RWPE2 (cell line): Measurements from ENCODE around the gene ARHGAP10.

Experiments
- ATAC-seq: fragments of 200-7000 bp; cut with Tn5 transposase; 3 replicates; pipeline ENCODE4 v1.9.1; 2021; ENCODE audit warnings: low read depth
- DNase-seq: peaks from one replicate; pipeline ENCODE4 v3.0.0-alpha.2; 2020; ENCODE audit warnings: low spot score
- H3K27ac ChIP-seq: fragments of 450-650 bp; 2 replicates; pipeline ENCODE4 v1.5.1; 2017; ENCODE audit warnings: mild to moderate bottlenecking; ENCODE audit not compliant: poor library complexity, severe bottlenecking
- H3K27me3 ChIP-seq: fragments of 250-450 bp; sonication (Bioruptor Pico); 2 replicates; pipeline ENCODE4 v1.5.1; 2021; ENCODE audit warnings: mild to moderate bottlenecking, moderate library complexity; ENCODE audit not compliant: insufficient read depth, poor library complexity, severe bottlenecking
- H3K36me3 ChIP-seq: fragments of 250-450 bp; sonication (Bioruptor Pico); 2 replicates; pipeline ENCODE4 v1.5.1; 2020; ENCODE audit warnings: low read depth, mild to moderate bottlenecking, moderate library complexity
- H3K4me1 ChIP-seq: fragments of 250-450 bp; sonication (Bioruptor Pico); 2 replicates; pipeline ENCODE4 v1.5.1; 2021; ENCODE audit warnings: mild to moderate bottlenecking, moderate library complexity; ENCODE audit not compliant: insufficient read depth, poor library complexity, severe bottlenecking
- H3K4me3 ChIP-seq: fragments of 250-450 bp; sonication (Bioruptor Pico); 2 replicates; pipeline ENCODE4 v1.5.1; 2021; ENCODE audit warnings: mild to moderate bottlenecking, moderate library complexity; ENCODE audit not compliant: severe bottlenecking
- H3K9me3 ChIP-seq: fragments of 250-450 bp; sonication (Bioruptor Pico); 2 replicates; pipeline ENCODE4 v1.5.1; 2021; ENCODE audit warnings: mild to moderate bottlenecking, moderate library complexity; ENCODE audit not compliant: severe bottlenecking
- TF ChIP-seq, protein P1 (sequence below): fragments of 450-650 bp; IDR thresholded peaks from one replicate; pipeline ENCODE4 v1.5.1; 2017; ENCODE audit warnings: mild to moderate bottlenecking, moderate library complexity; ENCODE audit not compliant: poor library complexity, severe bottlenecking

The ARHGAP10 gene

GRCh38 chr4:147707892-147708672 lies 23.8 kb upstream of the ARHGAP10 start:
- no peaks in the 10 kb centered on the region for H3K9me3 ChIP-seq
- no peaks in the 10 kb centered on the region for H3K4me1 ChIP-seq
- DNase-seq: no peak

GRCh38 chr4:147709999-147710398 lies 21.9 kb upstream of the ARHGAP10 start:
- TF ChIP-seq, protein P1, sequence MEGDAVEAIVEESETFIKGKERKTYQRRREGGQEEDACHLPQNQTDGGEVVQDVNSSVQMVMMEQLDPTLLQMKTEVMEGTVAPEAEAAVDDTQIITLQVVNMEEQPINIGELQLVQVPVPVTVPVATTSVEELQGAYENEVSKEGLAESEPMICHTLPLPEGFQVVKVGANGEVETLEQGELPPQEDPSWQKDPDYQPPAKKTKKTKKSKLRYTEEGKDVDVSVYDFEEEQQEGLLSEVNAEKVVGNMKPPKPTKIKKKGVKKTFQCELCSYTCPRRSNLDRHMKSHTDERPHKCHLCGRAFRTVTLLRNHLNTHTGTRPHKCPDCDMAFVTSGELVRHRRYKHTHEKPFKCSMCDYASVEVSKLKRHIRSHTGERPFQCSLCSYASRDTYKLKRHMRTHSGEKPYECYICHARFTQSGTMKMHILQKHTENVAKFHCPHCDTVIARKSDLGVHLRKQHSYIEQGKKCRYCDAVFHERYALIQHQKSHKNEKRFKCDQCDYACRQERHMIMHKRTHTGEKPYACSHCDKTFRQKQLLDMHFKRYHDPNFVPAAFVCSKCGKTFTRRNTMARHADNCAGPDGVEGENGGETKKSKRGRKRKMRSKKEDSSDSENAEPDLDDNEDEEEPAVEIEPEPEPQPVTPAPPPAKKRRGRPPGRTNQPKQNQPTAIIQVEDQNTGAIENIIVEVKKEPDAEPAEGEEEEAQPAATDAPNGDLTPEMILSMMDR: no peak
- ATAC-seq (peak; percentile 48; the same call in 1 of the 3 replicates), DNase-seq (no peak)

More at GRCh38 chr4:147707892-147708672, 23.8 kb upstream of the ARHGAP10 start:
- ATAC-seq: peak; percentile 60
- H3K4me3 ChIP-seq: no peak overlapping the region
- H3K27ac ChIP-seq: no peak overlapping the region
- no peaks in the 10 kb centered on the region for H3K36me3 ChIP-seq
- TF ChIP-seq, protein P1: peak; percentile 91
- H3K27me3 ChIP-seq: no peaks in the 10 kb centered on the region

GRCh38 chr4:147714575-147715401 lies 17.1 kb upstream of the ARHGAP10 start:
- no peaks in the 10 kb centered on the region for H3K9me3 ChIP-seq
- no peaks in the 10 kb centered on the region for H3K36me3 ChIP-seq
- H3K4me3 ChIP-seq: no peak overlapping the region
- peak overlapping the region; percentile 64 for H3K27ac ChIP-seq
- peak; percentile 97 for ATAC-seq
- no peak for DNase-seq
- TF ChIP-seq, protein P1: no peak
- no peaks in the 10 kb centered on the region for H3K27me3 ChIP-seq
- H3K4me1 ChIP-seq: peaks cover 15% of the 10 kb centered on the region

More at GRCh38 chr4:147709999-147710398, 21.9 kb upstream of the ARHGAP10 start:
- no peaks in the 10 kb centered on the region for H3K27me3 ChIP-seq
- H3K9me3 ChIP-seq: no peaks in the 10 kb centered on the region
- no peak overlapping the region for H3K27ac ChIP-seq
- H3K4me1 ChIP-seq: peaks cover 11% of the 10 kb centered on the region
- H3K36me3 ChIP-seq: no peaks in the 10 kb centered on the region
- no peak overlapping the region for H3K4me3 ChIP-seq

GRCh38 chr4:147717878-147718277 lies 14.0 kb upstream of the ARHGAP10 start:
- Histone ChIP-seq H3K4me1 (peaks cover 15% of the 10 kb centered on the region), H3K9me3 (no peaks in the 10 kb centered on the region), H3K36me3 (no peaks in the 10 kb centered on the region), H3K27me3 (no peaks in the 10 kb centered on the region), H3K27ac (no peak overlapping the region), H3K4me3 (no peak overlapping the region)
- TF ChIP-seq, protein P1: no peak
- ATAC-seq (no peak), DNase-seq (no peak)
